LNCAP (cell line): ENCODE results near the gene CNST.

Experiments used
- TF ChIP-seq, protein P1 (sequence below): fragments of 450-650 bp; IDR thresholded peaks from 2 replicates; pipeline ENCODE4 v1.5.1; 2017; ENCODE audit warnings: mild to moderate bottlenecking

CNST gene, protein sequence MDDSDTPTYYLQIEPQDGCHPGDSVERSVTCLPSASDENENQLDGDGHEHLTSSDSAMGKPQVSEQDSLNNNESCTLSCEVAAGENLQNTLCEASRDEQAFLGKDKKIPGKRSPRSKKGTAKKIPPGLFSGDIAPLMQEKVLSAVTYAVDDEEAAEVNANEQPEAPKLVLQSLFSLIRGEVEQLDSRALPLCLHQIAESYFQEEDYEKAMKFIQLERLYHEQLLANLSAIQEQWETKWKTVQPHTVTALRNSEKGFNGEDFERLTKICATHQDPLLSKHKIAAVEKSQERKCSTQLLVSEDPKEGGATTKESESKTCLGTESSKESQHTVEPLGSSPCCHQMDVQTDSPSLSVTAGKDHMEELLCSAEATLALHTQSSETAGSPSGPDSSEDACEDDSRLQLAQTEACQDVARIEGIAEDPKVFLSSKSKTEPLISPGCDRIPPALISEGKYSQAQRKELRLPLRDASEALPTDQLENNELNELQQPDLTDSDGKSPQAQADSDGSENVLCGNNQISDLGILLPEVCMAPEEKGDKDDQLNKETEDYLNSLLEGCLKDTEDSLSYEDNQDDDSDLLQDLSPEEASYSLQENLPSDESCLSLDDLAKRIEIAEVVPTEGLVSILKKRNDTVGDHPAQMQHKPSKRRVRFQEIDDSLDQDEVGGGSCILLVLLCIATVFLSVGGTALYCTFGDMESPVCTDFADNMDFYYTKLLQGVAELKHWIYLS

DNA sequence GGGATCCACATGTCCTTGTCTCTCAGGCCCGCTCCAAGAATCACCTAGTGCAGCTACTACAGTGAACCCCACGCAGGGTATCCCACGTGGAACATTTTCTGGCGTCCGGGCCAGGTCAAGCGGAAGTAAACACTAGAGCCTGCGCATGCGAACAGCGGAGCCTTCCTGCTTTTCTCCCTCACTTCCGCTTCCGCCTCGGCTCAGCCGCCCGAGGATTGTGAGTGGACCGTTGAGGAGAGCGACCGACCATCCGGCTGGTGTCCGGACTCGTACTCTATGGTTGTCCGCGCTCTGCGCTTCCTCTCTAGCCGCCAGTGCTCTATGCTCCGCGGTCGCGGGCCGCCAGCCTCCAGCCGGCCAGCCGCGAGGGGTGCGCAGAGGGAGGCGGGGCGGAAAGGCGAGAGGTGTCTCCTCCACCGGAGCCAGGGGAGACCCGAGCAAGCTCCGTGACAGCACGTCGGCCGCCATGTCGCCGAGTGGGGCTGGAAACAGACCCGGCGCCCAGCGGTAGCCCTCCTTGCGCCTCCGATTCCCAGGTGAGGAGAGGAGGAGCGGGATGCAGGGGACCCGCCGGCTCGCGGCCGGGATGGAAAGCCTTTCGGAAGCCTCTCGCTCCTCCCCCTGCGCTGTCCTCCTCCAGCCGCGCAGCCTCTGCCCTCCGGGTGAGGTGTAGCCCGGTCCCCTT is at the start of gene CNST, which contains the start of gene TFB2M:
Gene CNST (plus strand): TSS at position 329 of the 685 bp plus-strand sequence. CDS start 25,107 bp downstream, outside the sequence.
Gene TFB2M (minus strand): TSS at position 134 of the 685 bp plus-strand sequence. CDS start 123 bp downstream, at position 11.
- TF ChIP-seq, protein P1, sequence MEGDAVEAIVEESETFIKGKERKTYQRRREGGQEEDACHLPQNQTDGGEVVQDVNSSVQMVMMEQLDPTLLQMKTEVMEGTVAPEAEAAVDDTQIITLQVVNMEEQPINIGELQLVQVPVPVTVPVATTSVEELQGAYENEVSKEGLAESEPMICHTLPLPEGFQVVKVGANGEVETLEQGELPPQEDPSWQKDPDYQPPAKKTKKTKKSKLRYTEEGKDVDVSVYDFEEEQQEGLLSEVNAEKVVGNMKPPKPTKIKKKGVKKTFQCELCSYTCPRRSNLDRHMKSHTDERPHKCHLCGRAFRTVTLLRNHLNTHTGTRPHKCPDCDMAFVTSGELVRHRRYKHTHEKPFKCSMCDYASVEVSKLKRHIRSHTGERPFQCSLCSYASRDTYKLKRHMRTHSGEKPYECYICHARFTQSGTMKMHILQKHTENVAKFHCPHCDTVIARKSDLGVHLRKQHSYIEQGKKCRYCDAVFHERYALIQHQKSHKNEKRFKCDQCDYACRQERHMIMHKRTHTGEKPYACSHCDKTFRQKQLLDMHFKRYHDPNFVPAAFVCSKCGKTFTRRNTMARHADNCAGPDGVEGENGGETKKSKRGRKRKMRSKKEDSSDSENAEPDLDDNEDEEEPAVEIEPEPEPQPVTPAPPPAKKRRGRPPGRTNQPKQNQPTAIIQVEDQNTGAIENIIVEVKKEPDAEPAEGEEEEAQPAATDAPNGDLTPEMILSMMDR, result no peak

DNA sequence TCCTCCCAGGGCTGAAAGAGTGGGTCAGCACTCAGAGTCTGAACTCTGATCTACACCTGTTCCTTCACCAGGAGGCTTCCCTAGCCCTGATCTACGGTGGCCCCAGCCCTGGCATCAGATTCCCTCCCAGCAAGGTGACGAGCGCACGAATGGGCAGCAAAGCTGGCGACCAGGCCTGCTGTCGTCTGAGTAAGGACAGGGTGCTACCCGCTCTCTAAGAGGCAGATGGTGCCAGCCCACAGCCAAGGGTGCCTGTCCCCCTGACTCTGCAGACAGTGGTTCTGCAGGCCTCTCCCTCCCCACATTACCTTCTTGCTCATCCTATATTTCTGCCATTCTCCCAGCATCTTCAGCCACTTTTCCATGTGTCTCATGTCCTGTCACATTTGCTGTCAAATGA is 48.9 kb upstream of the CNST start:
- TF ChIP-seq, protein P1, result no peak

DNA sequence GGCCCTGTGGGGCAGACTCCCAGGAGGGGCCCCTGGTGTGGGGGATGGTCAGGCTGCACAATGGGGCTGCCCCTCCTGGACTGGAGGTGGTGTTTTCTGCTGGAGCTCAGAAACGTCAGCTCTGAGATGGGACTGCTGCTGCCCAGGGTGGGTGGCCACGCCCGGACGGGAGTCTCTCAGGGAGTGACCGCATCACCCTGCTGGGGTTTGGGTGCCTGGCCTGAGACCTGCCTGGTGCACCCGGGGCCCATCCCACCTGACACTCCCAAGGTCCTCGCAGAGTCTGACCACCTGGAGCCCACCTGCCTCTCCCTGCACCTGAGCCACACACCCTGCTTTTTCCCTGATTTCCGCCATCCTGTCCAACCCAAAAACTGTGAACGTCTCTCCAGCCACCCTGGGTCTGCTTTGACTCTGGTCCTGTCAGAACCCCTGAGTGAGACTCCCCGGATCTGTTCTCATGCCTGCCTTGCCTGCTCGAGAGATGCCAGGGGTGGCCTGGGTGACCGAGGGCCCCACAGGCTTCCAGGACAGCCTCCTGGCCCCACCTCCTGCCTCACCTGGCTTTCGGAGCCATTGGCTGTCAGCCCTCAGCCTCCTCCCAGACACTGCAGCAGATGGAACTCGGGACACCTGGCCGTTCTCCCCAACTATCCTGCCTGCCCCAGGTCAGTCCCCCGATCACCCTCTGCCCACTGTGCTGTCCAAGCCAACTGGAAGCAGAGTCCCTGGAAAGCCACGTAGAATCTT is 47.6 kb upstream of the CNST start:
- TF ChIP-seq, protein P1, result no peak

DNA sequence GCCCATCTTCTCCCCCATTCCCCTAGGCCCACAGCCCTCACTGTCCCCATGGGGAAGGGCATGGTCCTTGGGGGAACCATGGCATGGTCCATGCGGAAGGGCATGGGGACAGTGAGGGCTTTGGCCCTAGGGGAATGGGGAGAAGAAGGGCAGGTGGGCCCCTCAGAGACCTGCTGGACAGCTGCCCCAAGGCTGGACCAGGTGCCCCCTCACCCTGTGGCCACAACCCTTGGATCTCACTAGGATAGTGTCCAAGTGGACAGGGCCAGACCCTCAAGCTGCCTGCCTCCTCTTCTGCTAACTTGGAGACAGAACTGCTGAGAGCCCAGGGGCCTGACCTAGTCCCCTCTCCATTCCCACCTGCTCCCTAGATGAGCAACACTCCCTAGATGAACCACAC is 46.7 kb upstream of the CNST start:
- TF ChIP-seq, protein P1, result no peak

DNA sequence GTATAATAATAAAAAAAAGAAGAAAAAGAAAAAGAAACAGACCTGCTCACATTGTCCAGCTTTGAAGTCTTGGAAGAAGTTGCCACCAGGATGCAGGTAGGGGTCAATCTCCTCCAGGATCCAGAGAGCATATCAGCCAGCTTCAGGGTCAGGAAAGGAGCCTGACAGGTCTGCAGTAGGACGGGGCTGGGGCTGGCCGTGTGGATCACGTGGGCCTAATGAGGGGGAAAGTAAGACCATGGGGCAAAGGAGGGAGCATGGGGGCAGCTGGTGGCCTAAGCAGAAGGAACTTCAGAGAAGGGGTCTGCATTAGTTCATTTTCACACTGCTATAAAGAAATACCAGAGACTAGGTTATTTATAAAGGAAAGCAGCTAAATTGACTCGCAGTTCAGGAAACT is 39.9 kb upstream of the CNST start:
- TF ChIP-seq, protein P1, result no peak

DNA sequence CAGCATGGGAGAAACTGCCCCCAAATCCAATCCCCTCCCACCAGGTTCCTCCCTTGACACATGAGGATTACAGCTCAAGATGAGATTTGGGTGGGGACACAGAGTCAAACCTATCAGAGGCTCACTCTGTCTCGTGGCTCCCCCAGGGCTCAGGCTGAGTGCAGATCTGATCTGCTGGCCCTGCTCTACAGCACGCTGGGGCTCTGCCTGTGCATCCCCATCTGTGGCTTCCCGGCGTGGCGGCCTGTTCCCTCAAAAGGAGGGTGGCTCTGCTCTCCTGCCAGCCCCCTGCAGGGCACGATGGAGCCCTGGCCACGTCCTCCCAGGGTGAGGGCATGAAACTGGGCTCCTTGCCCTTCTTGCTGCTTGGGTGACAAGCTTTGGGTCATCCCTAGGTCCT is 39.3 kb upstream of the CNST start:
- TF ChIP-seq, protein P1, result no peak
